Skeletal muscle cell (primary cell): ENCODE data around the gene FAM151A.

ENCODE experiments used
- DNase-seq: peaks from one replicate; pipeline ENCODE4 v3.0.0-alpha.2; 2010; ENCODE audit warnings: low read depth
- H3K4me3 ChIP-seq: 2 replicates; pipeline ENCODE4 v1.5.1; 2011; ENCODE audit warnings: low read depth, mild to moderate bottlenecking, control low read depth, low read length, moderate library complexity

Gene FAM151A

DNA sequence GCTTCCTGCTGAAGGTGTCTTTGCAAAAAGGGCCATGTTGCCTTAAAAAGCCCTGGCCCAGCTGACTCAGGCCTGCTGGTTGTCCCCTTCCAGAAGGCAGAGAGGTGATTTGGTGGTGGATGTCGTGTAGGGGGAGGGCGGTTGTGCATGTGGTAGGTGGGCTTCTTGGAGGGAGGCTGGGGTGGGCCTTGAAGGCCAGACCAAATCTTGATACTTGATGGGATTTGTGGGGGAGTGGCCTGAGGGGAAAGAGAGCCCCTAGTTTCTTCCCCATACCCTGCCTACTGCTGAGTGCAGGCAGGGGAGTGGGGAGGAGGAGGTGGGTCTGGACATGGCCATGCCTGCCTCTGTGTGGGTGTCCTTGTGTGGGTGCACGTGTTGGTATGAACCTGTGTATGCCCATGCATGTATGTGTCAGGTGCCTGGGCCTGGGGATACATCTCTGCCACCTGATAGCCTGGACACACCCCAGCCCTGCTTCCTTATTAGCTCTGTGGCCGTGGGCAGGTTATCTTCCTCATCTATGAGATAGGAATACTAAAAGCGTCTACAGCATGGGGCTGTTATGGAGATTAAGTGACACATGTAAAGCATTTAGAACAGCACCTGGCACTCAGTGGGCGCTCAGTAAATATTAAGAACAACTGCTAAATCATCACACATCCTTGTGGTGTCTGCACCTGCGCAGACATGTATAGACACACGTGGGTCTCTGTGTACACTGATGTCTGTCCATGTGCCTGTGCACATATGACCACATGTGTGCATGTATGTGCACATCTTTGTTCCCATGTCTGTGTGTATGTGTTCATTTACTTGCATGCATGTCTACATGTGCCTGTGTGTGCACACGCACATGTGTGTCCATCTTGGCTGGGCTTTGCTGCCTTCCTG, 17.0 kb downstream of the FAM151A start:
- DNase-seq = no peak

DNA sequence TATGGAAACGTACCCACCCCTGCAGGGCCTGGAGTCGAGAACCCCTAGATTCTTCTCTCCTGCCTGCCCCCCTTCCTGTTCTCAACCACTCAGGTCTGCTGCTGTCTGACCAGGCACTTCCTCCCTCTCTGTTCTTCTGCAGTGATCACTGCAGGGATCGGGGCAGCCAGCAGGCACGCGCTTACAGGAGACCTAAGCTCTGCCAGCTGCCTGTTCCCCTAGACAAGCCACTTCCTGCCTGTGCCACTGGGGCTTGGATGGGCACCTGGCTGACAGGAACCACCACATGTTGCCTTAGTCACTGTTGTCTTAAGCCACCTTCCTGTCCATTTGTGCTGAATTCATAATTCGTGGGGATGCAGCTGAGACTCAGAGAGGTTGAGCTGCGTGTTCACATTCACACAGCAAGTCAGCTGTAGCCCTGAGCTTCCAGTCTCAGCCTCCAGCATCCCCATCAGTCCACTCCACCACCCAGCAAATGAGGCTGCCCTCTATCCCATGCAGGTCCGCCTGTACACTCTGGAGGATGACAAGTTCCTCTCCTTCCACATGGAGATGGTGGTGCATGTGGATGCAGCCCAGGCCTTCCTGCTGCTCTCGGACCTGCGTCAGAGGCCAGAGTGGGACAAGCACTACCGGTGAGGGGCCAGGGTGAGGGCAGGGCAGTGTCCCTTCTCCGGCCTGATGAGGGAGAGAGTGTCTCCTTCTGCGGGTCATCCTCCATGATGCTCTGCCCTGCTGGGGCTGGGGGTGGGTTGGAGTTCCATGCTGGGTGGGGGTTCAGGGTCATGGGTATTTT, 18.6 kb downstream of the FAM151A start:
- H3K4me3 ChIP-seq = no peak overlapping the region
- DNase-seq = no peak

More for the DNA sequence above, 17.0 kb downstream of the FAM151A start:
- H3K4me3 ChIP-seq = no peak overlapping the region

DNA sequence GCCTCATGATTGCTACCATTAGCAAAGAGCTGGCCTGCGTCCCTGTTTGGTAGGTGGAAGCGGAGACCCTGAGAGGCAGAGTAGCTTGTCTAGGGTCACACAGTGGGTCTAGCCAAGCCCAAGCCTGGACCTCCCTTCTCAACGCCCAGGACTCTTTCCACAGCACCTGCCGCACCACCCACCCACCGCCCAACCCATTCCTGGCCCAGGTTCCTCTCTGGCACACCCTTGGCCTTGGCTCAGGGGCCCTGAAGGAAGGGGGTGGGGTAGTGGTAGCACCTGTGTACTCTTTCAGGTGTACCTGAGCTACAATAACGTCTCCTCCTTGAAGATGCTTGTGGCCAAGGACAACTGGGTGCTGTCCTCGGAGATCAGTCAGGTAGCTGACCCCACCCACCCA, 19.3 kb downstream of the FAM151A start:
- H3K4me3 ChIP-seq = no peak overlapping the region
- DNase-seq = no peak

DNA sequence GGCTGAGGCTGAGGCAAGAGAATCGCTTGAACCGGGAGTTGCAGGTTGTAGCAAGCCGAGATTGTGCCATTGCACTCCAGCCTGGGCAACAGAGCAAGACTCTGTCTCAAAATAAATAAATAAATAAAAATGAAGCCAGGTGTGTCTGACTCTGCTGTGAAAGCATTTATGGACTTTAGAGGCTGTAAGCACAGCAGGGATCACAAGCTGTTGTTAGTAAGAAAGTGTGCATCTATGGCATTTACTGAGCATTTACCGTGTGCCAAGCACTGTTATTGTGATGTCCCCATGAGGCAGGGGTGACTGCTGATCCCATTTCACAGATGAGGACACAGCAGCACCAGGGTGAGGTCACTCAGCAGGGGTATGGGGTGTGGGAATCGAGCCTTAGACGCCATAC, 20.1 kb downstream of the FAM151A start:
- no peak for DNase-seq

DNA sequence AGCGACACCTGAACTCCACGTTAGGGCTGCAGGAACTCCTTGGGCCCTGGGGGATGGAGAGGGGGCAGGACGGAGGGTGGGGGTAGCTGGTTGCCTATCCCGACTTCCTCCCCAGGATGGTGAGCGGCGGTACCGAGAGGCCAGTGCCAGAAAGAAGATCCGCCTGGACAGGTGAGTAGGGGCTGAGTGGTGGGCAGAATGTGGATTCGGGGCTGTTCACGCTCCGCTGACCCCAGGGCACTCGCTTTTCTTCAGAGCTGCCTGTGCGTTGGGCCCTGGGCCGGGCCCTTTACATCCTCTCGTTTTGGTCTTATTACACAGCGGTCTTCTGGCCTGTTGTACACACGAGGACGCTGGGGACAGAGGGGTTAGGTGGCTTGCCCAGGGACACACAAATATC, 20.8 kb downstream of the FAM151A start:
- no peak for DNase-seq

More for the DNA sequence above, 20.1 kb downstream of the FAM151A start:
- H3K4me3 ChIP-seq = no peak overlapping the region

DNA sequence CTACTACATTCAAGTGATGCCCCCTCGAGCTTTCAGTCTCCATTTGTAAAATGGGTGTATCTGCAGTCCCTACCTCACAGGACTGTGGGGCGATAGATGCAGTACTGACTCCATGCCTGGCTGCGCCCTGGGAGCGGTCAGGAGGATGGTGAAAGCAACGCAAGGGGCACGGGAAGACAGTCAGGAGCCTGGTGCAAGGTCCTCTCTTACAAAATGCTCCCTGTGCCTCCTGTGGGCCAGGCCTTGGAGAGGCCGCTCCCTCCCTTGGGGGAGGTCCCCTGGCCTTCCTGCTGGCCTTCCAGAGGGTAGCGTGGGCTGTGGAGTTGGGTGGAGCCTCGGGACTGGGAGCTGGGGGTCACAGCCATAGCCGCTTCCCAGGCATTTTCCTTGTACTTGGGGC, 21.6 kb downstream of the FAM151A start:
- H3K4me3 ChIP-seq = no peak overlapping the region
- DNase-seq = no peak

More for the DNA sequence above, 20.8 kb downstream of the FAM151A start:
- H3K4me3 ChIP-seq = no peak overlapping the region

DNA sequence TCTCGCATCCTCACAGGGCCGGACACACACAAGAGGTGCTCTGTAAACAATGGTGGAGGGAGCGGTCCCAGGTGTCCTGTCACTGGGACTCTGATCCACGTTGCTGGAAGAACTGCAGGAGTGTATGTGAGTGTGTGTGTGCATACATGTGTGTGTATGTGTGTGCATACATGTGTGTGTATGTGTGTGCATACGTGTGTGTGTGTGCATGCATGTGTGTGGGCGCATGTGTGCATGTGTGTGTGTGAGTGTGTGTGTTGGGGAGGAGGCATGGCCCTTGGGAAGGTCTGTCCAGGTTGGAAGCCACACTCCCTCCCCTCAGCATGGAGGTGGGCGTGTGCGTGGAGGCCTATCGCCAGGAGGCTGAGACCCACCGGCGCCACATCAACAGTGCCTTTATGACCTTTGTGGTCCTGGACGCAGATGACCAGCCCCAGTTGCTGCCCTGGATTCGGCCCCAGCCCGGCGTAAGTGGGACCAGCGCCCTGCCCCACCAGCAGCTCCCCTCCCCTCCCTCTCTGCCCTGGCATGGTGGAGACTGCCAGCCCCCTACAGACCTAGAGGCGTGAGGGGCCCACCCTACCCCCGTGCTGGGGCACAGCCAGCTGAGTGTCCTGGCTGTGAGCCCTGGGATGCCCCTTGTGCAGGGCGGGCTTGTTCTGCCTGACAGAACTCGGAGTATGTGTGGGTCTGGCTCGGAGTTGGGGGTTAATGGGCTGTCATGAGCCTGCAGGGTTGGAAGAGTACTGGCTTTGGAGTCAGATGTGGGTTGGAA, 22.2 kb downstream of the FAM151A start:
- no peak for DNase-seq
- H3K4me3 ChIP-seq = no peak overlapping the region

DNA sequence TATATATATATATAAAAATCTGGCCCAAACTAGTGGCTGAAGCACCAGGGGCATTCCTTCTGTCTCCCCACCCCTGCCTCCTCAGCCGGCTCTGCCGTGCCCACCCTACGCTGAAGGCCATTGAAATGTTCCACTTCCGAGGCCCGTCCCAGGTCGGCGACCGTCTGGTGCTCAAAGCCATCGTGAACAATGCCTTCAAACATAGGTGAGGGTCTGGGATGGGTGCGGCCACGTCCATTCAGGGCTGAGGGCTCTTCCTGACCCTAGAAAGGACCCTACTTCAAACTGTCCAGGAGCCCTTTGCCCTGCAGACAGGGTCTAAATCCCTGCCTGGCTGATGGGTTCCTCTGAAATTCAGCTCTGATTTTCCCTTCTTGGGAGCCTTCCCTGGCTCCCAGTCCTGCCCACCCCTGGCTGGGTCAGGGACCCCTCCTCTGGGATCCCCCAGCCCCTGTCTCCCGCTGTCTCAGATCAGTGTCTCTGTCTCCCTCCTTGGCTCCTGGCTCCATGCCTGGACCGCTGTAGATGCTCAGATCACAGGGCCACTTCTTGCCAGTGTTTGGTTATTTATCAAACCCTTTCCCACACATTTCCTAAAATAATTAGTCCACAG, 24.0 kb downstream of the FAM151A start:
- DNase-seq = no peak
- H3K4me3 ChIP-seq = no peak overlapping the region

DNA sequence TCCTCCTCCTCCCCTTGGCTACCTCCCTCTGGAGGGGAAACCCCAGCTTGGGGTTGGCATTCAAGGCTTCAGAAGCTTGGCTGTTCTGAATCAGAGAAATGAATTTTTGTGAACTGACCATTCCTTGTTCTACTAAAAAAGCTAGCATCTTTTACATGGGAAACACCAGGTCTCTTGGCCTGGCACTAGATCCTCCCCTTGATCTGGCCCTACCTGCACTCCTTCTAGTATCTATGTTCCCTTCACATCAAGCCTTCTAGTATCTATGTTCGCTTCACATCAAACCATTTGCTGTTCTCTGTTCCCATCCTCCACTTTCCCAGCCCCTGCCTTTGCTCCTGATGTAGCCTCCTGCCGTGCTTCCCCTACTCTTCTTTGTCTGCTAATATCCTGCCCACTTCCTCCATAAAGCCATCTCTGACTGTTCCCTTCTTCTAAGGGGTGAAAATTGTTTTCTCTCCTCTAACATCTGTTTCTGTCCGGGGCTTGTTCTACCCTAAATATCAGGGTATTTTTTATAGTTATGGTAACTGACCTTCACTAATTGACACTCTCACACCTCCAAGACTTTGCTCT, 25.8 kb downstream of the FAM151A start:
- no peak for DNase-seq
- H3K4me3 ChIP-seq = no peak overlapping the region

DNA sequence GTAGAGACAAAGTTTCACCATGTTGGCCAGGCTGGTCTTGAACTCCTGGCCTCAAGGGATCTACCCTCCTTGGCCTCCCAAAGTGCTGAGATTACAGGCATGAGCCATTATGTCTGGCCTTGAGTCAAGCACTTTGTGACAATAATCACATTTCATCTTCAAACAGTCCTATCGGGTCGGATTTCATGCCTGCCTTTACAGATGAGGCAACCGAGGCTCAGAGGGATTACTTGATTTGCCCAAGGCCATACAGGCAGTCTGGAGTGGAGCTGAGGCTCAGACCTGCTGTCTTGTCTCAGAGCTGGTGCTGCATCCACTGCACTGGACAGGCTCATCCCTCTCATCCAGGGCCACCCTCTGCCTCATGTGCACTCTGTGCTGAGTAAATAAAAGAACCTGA, 26.6 kb downstream of the FAM151A start:
- no peak overlapping the region for H3K4me3 ChIP-seq
- no peak for DNase-seq

DNA sequence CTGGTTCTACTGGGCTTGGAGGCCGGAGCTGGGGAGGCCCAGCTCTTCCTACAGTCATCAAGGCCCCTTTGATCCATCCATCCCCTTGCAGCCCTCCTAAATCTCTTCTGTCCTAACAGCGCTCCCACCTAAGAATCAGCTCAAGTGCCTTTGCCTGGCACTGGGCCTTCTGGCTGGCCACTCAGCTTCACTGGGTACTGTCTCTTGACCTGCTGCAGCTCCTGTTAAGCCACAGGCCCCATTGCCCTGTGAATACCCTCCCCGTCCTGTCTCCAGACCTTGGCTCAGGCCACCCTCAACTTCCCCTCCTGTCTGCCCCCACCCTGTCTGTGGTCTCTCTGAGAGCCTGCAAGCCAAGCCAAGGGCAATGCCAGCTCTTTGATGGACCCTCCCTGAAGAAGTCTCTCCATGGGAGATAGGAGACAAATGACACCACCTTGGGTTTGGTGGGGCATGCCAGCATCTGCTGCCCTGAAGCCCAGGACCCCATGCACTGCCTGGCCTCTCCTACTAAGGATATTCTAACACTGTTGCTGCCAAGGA, 27.3 kb downstream of the FAM151A start:
- H3K4me3 ChIP-seq = no peak overlapping the region
- no peak for DNase-seq

DNA sequence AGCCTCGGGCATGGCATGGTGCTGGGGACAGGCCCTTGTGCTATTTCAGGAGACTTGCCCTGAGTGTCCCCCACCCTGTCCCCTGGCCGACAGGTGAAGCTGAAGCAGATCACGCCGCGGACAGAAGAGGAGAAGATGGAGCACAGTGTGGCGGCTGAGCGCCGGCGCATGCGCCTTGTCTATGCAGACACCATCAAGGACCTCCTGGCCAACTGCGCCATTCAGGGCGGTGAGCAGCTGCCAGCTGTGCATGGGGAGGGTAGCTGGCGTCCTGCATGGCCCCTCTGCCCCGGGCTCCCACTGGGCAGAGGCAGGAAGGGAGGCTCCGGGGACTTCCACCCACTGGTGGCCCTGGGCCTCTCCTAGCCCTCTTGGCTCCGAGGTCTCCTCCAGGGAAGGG, 28.9 kb downstream of the FAM151A start:
- H3K4me3 ChIP-seq = no peak overlapping the region

DNA sequence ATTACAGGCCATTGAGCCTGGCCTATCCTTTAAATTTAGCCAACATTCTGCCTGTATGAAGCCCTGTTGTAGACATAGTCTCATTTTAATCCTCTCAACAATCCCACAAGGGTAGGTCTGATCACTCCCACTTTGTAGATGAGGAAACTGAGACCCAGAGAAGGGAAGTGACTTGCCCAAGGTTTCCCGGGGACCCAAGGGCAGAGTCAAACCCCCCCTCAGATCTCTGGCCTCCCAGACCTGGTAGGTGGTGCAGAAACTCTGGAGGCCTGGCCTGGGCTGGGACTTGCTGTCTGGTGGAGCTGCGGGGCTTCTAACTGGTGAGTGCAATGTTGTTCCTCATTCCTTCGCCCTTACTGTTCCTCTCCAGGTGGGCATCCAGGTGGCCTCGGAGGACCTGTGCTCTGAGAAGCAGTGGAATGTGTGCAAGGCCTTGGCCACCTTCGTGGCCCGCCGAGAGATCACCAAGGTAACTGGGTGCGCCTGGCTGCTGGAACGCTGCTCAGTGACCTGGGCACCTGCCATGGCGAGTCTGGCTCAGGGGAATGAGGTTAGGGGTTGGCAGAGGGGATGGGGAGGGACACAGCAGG, 29.7 kb downstream of the FAM151A start:
- H3K4me3 ChIP-seq = no peak overlapping the region
- no peak for DNase-seq

More for the DNA sequence above, 28.9 kb downstream of the FAM151A start:
- no peak for DNase-seq

DNA sequence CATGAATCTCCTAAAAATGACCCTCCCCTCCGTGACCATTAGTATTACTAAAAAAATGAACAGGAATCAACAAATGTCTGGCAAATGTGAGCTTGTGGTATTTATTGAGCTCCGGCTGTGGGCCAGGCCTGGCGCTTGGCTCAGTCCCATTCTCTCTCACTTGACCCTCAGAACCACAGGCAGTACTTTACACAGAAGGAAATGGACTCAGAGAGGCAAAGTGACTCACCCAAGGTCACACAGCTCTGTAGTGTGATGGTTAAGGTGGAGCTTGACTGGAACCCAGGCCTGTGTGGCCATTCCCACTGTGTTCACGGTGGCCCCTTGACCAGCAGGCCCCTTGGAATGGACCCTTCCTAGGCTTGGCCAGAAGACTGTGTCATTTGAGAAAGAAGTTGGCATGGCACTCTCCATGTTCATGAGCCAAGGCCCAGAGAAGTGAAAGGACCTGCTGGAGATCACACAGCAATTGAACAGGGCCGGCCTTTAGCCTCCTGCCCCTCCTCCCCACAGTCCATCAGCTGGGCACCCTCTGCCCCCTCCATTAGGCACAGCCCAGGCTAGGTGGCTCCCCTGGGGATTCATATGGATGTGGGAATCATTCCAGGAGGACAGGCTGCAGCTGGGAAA, 32.1 kb downstream of the FAM151A start:
- no peak for DNase-seq
- H3K4me3 ChIP-seq = no peak overlapping the region

DNA sequence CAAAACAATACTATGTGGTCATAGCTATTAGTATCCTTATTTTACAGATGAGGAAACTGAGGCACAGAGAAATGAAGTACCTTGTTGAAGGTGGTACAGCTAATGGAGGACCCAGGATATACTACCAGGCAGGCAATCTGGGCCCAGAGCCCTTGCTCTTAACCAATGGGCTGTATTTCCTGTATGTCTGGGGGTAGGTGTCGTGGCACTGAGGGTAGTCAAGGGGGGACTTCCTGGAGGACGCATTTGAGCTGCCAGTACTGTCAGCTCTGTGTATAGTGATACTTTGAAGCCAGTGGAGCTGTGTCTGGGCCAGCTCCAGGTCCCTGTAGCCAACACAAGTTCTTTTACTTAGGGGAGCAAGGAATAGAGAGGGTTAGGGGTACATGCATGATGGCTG, 34.9 kb downstream of the FAM151A start:
- DNase-seq = no peak
- H3K4me3 ChIP-seq = no peak overlapping the region

DNA sequence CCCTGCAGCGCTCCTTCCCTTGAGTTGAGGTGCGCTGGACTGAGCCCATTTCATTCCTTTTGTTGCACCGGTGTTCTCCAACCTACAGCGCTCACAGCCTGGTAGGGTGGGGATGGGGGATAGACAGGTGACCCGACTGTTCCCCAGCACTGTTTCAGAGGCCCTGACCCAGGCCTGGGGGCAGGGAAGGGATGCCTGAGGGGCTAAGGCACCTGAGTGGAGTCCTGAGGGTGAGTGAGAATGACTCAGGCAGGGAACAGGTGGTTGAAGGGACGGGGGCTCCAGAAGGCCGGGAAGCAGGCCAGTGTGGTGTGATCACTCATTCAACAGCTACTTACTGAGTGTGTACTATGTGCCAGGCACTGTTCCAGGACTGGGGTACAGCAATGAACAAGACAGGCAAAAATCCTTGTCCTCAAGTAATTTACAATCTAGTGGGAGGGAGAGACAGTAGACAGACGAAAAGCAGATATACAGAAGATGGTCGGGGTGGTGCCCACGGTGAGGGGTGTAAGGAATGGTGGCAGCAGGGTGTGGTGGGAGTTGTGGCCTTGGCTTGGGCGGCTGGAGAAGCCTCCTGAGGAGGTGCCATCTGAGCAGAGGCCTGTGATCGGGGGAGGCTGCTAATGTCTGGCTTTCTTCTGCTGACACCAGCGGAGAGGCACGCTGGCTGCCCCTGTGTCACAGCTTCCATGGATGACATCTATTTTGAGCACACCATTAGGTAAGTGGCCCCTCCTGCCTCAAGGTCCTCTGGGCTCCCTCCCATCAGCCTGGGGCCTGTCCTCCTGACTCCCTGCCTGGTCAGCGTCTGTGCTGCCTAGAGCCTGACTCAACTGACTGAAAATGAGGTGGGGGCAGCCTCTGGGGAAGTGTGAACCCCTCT, 37.9 kb downstream of the FAM151A start:
- no peak overlapping the region for H3K4me3 ChIP-seq
- DNase-seq = no peak

DNA sequence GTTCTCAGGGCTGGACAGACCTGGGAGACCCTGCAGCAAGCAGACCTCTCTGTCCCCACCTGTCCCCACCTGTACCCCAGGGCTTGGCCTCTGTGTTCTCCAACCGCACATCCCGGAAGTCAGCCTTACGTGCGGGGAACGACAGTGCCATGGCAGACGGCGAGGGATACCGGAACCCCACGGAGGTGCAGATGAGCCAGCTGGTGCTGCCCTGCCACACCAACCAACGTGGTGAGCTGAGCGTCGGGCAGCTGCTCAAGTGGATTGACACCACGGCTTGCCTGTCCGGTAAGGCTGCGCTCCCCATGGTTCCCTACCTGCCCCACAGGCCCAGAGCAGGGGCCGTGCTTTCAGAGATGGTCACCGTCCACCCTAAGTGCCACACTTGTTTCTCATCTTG, 38.8 kb downstream of the FAM151A start:
- no peak overlapping the region for H3K4me3 ChIP-seq
- no peak for DNase-seq
